Activated CD4-positive, alpha-beta T cell treated with anti-CD3 and anti-CD28 coated beads, Interleukin-2, amount 10 ng/mL, durations not matched to agents 24 days and 14 days (primary cell): ENCODE data around the gene CACNB4. TPM values are rescaled to one million over a fixed set of nuclear protein-coding genes. Genes with fewer than 3 reads are reported as not detected.
"Not testable (repeated sequence)": the region's sequence is repeated elsewhere in the genome, so short reads cannot be mapped to it uniquely, and the experiment has no call there.

ENCODE experiments used
- DNase-seq: peaks from one replicate; pipeline ENCODE4 v3.0.0; 2022
- H3K27ac Mint-ChIP-seq: one replicate; pipeline ENCODE4 v1.8.0; 2022; ENCODE audit warnings: mild to moderate bottlenecking, mixed read lengths
- H3K27me3 Mint-ChIP-seq: one replicate; pipeline ENCODE4 v1.8.0; 2022; ENCODE audit warnings: mixed read lengths
- H3K36me3 Mint-ChIP-seq: one replicate; pipeline ENCODE4 v1.8.0; 2022; ENCODE audit warnings: low read depth, mild to moderate bottlenecking, mixed read lengths
- H3K4me1 Mint-ChIP-seq: one replicate; pipeline ENCODE4 v1.8.0; 2021; ENCODE audit warnings: mixed read lengths
- H3K4me3 Mint-ChIP-seq: one replicate; pipeline ENCODE4 v1.8.0; 2022; ENCODE audit warnings: mild to moderate bottlenecking, moderate library complexity, mixed read lengths
- H3K9me3 Mint-ChIP-seq: one replicate; pipeline ENCODE4 v1.8.0; 2021; ENCODE audit warnings: mixed read lengths
- intact Hi-C: fragments of 100-400 bp; cut with micrococcal nuclease; formaldehyde crosslinking; loops from one replicate; pipeline ENCODE4 v1.15.1; 2023
- total RNA-seq: library from RNA; stranded (reverse); gene quantifications from 2 replicates; pipeline ENCODE4 v1.2.3, GENCODE V29; 2022

CACNB4 gene
- total RNA-seq, 1 donor from 2014 or later: 0.19 TPM

DNA sequence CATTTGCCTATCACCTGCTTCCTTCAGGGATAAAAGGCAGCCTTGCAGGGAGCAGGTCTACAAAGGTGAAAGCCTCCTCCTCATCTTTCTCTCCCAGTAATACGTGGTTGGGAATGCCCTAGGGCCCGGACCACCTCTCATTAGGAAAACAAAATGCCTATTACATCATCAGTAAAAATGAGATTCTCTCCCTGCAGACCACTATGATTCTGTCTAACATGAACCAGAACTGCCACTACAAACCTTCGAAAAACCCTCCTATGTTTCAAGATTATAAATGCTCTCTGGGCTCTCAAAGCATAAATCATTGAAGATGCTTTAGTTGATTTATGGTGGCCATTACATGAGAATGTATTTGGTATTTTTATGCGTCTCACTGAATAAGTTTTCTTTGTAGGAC is 162.2 kb downstream of the CACNB4 start:
- Mint-ChIP-seq H3K9me3 (no peaks in the 10 kb centered on the region), H3K27me3 (peaks cover 2% of the 10 kb centered on the region), H3K4me1 (no peaks in the 10 kb centered on the region), H3K4me3 (no peak overlapping the region), H3K27ac (no peak overlapping the region), H3K36me3 (no peaks in the 10 kb centered on the region)
- intact Hi-C loops: no loop called here
- no peak for DNase-seq

DNA sequence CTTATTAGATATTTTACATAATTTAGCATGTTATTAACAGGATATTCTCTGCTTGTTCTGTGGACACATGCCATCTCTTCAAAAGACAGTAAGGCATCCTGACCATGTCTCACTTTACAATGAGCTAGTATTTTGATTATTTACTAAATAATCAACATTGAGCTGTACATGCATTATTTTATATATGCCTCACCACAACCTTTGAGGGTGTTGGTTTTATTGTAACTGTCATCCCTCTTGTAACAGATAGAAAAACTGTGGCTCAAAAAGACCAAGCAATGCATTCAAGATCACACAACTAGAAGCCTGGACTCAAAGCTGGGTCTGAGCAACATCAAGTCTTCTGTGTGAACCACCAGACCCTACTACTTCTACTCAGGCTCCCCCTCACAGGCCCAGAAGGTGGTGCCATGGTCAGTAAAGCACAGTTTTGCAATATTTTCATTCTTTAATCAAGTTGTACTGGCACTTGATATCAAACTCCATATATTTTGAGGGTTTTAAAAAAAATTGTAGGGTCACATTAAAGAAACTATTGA is 165.5 kb downstream of the CACNB4 start:
- H3K27me3 Mint-ChIP-seq: peaks cover 4% of the 10 kb centered on the region
- no peak for DNase-seq
- H3K9me3 Mint-ChIP-seq: no peaks in the 10 kb centered on the region
- H3K4me3 Mint-ChIP-seq: no peak overlapping the region
- intact Hi-C loops: no loop called here
- no peak overlapping the region for H3K27ac Mint-ChIP-seq
- no peaks in the 10 kb centered on the region for H3K36me3 Mint-ChIP-seq
- no peaks in the 10 kb centered on the region for H3K4me1 Mint-ChIP-seq

DNA sequence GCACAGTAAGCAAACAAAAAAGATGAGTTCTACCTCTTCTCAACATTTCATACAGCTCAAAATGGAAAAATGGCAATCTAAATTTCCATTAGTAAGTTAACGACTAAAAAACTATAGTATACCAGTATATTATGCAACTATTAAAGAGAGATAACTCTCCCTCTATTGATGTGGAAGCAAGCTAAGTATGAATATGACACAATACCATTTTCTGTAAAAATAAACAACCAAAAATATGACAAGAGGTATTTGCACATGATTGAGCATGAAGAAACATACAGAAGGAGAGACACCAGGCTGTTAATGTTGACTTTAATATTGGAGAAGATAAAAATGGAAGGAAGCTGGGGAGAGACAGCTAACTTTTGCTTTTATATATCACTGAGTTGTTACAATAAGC is 167.1 kb downstream of the CACNB4 start:
- Mint-ChIP-seq H3K9me3 (no peaks in the 10 kb centered on the region), H3K4me1 (no peaks in the 10 kb centered on the region), H3K4me3 (no peak overlapping the region), H3K27ac (no peak overlapping the region), H3K27me3 (peaks cover 7% of the 10 kb centered on the region), H3K36me3 (no peaks in the 10 kb centered on the region)
- intact Hi-C loops: no loop called here
- DNase-seq: no peak

GRCh38 chr2:151931030-151931611 is 167.7 kb downstream of the CACNB4 start:
- DNase-seq: no peak
- no peaks in the 10 kb centered on the region for H3K36me3 Mint-ChIP-seq
- intact Hi-C loops: no loop called here
- no peaks in the 10 kb centered on the region for H3K4me1 Mint-ChIP-seq
- H3K27me3 Mint-ChIP-seq: peaks cover 9% of the 10 kb centered on the region
- no peak overlapping the region for H3K4me3 Mint-ChIP-seq
- no peaks in the 10 kb centered on the region for H3K9me3 Mint-ChIP-seq
- no peak overlapping the region for H3K27ac Mint-ChIP-seq

DNA sequence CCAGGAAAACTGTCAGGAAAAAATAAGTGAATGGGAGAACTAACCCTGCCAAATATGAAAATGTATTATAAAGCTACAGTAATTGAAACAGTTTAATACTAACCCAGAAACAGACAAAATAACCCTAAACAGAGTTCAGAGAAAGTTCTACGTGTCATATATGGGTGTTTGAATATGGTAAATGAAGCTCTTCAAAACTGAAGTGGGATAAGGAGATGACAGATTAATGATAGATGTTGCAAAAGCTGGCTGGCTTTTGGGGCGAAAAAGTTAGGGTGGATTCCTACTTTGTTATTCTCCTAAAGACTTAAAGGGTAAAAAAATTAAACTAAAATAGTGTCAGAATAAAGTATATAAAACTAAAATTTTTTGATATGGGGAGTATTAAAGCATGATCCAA is 168.8 kb downstream of the CACNB4 start:
- Mint-ChIP-seq H3K27ac (no peak overlapping the region), H3K36me3 (no peaks in the 10 kb centered on the region), H3K4me3 (no peak overlapping the region), H3K27me3 (peaks cover 13% of the 10 kb centered on the region), H3K9me3 (no peaks in the 10 kb centered on the region), H3K4me1 (no peaks in the 10 kb centered on the region)
- no peak for DNase-seq
- intact Hi-C loops: no loop called here

DNA sequence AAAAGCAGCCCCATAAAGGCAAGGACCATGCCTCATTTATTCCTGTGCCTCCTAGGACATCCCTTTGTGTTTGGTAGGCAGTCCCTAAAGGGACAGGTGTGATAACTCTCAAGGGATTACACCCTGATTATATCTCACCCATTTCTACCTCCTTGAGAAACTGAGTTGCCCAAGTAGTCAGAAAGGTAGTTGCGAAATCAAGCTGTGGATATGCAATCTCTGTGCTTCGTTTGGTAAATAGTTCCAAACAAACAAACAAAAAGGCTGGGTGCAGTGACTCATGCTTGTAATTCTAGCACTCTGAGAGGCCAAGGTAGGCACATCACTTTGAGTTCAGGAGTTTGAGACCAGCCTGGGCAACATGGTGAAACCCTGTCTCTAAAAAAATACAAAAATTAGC is 170.5 kb downstream of the CACNB4 start:
- DNase-seq: no peak
- H3K36me3 Mint-ChIP-seq: no peaks in the 10 kb centered on the region
- H3K4me1 Mint-ChIP-seq: no peaks in the 10 kb centered on the region
- H3K27me3 Mint-ChIP-seq: peaks cover 13% of the 10 kb centered on the region
- H3K27ac Mint-ChIP-seq: no peak overlapping the region
- no peaks in the 10 kb centered on the region for H3K9me3 Mint-ChIP-seq
- no peak overlapping the region for H3K4me3 Mint-ChIP-seq
- intact Hi-C loops: no loop called here

DNA sequence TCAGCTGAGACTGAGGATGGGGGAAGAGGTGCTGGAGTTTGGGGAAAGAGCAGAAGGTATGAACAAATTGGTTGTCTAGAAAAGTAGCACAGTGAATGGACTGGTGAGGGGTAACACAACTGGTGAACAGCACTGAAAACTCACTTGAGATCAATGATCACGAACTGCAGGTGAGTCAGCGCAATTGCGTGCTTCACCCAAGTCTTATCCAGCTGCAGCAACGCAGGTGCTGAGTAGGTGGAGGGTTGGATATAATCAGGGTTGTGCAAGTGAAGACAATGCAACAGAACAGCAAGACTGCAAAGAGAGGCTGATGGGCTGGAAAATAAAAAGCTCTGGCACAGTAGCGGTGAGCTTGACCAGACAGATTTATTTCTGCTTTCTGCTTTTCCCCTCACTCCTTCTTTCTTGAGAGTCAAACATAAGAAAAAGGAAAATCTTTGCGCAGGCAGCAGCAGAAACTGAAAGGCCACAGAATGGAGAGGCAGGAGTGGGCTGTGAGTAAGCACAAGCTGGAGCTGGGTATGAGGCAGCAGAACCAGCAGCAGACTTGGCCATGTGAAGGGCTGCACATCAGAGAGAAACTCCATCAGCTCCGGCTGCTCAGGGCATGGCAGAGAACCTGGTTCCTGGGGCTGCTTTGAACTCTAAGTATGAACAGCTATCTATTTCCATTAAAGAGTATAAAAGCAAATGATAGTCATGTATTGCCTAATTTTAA is 171.2 kb downstream of the CACNB4 start:
- DNase-seq: no peak
- Mint-ChIP-seq H3K27me3 (peaks cover 13% of the 10 kb centered on the region), H3K4me3 (no peak overlapping the region), H3K36me3 (no peaks in the 10 kb centered on the region), H3K9me3 (no peaks in the 10 kb centered on the region), H3K4me1 (no peaks in the 10 kb centered on the region), H3K27ac (no peak overlapping the region)
- intact Hi-C loops: no loop called here

DNA sequence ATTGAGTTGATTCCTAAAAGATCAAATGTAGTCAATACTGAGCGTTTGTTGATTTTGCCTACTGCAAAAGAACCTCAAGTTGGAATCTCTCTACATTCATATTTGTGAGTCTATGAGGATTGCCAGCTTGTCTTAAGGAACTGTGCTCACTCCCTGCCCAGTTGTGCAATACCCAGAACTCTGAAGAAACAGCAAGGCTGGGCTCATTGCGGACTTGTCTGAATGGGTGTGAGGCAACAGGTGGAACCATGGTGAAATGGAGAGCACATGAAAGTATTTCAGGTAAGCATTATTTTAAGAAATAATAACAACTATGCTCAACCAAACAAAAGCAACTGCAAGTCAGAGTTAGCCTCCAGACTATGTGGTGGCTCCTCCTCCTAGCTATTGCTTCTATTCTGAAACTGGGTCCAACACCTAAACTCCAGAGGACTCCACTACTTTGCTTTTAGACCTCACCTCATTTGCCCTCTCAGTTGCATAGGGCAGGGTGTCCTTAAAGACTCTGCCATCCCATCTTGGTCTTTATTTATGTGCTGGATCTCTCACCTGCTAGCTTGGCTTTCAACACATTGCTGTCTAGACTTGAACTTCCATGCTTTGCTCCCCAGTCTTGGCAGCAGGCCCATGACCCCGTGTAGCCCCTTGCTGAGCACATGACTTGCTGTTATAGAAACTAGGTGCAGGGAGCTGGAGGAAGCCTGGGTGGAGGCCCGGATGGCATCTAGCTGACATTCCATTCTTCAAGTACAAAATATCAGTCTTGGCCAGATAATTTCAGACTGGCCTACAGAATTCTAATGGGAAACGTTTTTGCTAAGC is 175.8 kb downstream of the CACNB4 start:
- H3K27ac Mint-ChIP-seq: no peak overlapping the region
- no peak overlapping the region for H3K4me3 Mint-ChIP-seq
- DNase-seq: no peak
- no peaks in the 10 kb centered on the region for H3K4me1 Mint-ChIP-seq
- no peaks in the 10 kb centered on the region for H3K9me3 Mint-ChIP-seq
- intact Hi-C loops: no loop called here
- no peaks in the 10 kb centered on the region for H3K36me3 Mint-ChIP-seq
- H3K27me3 Mint-ChIP-seq: peaks cover 14% of the 10 kb centered on the region

DNA sequence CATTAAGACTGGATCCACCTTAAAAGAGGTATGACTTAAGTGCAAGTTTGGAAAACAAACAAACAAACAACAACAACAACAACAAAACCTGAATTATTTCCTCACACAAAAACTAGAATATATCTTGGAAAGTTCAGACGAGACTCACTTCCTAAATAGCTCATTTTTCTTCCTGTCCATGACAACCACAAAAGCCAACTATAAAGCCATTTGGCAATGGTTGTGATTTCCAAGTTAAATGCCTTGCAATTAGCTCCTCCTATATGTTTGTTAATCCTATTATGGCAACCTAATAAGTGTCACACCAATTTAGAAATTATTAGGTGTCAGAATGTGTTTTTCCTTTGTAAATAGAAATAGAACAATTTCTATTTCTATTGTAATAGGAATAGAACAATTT is 179.1 kb downstream of the CACNB4 start:
- Mint-ChIP-seq H3K27me3 (peaks cover 2% of the 10 kb centered on the region), H3K4me1 (no peaks in the 10 kb centered on the region), H3K4me3 (no peak overlapping the region), H3K36me3 (no peaks in the 10 kb centered on the region), H3K27ac (no peak overlapping the region), H3K9me3 (no peaks in the 10 kb centered on the region)
- intact Hi-C loops: no loop called here
- no peak for DNase-seq

- DNase-seq: no peak
- no peaks in the 10 kb centered on the region for H3K9me3 Mint-ChIP-seq
- H3K36me3 Mint-ChIP-seq: no peaks in the 10 kb centered on the region
- no peak overlapping the region for H3K4me3 Mint-ChIP-seq
- intact Hi-C loops: no loop called here
- H3K27ac Mint-ChIP-seq: no peak overlapping the region
- H3K4me1 Mint-ChIP-seq: no peaks in the 10 kb centered on the region
- H3K27me3 Mint-ChIP-seq: peaks cover 2% of the 10 kb centered on the region
Observed at GRCh38 chr2:151918308-151918707, 180.5 kb downstream of the CACNB4 start.

- intact Hi-C loops: no loop called here
Observed at GRCh38 chr2:151916632-151917031, 182.2 kb downstream of the CACNB4 start.

GRCh38 chr2:151915629-151916025 is 183.2 kb downstream of the CACNB4 start:
- intact Hi-C loops, H3K4me1 Mint-ChIP-seq, H3K4me3 Mint-ChIP-seq, H3K9me3 Mint-ChIP-seq, DNase-seq, H3K27ac Mint-ChIP-seq, H3K27me3 Mint-ChIP-seq, H3K36me3 Mint-ChIP-seq: not testable (repeated sequence)

More at GRCh38 chr2:151916632-151917031, 182.2 kb downstream of the CACNB4 start:
- no peak for DNase-seq
- Mint-ChIP-seq H3K27me3 (peaks cover 10% of the 10 kb centered on the region), H3K9me3 (peaks cover 3% of the 10 kb centered on the region), H3K27ac (no peak overlapping the region), H3K4me3 (no peak overlapping the region), H3K4me1 (no peaks in the 10 kb centered on the region), H3K36me3 (no peaks in the 10 kb centered on the region)

DNA sequence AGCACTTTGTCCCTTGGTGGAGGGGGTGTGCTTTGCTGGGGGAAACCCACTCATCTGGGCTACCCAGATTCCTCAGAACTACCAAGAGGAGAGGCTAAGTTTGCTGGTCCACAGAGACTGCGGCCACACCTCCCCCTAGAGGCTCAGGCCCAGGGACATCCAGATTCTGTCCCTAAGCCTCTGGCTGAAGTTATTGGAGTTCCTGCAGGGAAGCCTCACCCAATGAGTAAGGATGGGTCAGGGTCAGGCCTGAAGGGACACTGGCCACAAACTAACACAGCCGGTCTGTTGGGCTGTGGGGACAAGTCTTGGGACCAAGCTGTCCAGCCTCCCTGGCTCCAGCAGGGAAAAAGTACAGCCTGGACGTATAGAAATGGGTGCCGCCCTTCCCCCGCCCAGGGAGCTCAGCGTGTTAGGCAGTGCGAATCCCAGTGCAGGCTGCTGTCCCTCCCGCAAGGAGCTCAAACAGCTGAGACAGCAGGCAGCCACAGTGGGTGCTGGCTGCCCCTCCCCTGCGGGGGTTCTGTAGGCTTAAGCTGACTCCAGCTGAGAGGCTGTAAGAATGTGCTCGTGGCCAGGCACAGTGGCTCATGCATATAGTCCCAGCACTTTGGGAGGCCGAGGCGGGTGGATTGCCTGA is 183.7 kb downstream of the CACNB4 start:
- no peaks in the 10 kb centered on the region for H3K4me1 Mint-ChIP-seq
- peaks cover 3% of the 10 kb centered on the region for H3K9me3 Mint-ChIP-seq
- no peak overlapping the region for H3K27ac Mint-ChIP-seq
- DNase-seq: no peak
- intact Hi-C loops: no loop called here
- H3K36me3 Mint-ChIP-seq: no peaks in the 10 kb centered on the region
- H3K4me3 Mint-ChIP-seq: no peak overlapping the region
- peaks cover 10% of the 10 kb centered on the region for H3K27me3 Mint-ChIP-seq
